GM19395 (cell line): ENCODE results near the gene KMT5B.

Experiments used
- ATAC-seq: cut with Tn5 transposase; IDR thresholded peaks from one replicate; pipeline ENCODE4 v1.9.1; 2021; ENCODE audit warnings: mild to moderate bottlenecking, moderate library complexity; ENCODE audit not compliant: unreplicated experiment

The KMT5B gene

GRCh38 chr11:68189082-68189481 is 24.0 kb downstream of the KMT5B start:
- no peak for ATAC-seq

GRCh38 chr11:68186061-68186460 is 27.0 kb downstream of the KMT5B start:
- ATAC-seq: no peak

- no peak for ATAC-seq
Measured at GRCh38 chr11:68181719-68182451, 31.2 kb downstream of the KMT5B start.

GRCh38 chr11:68179847-68180246 is 33.2 kb downstream of the KMT5B start:
- ATAC-seq: no peak

GRCh38 chr11:68177877-68178276 is 35.2 kb downstream of the KMT5B start:
- no peak for ATAC-seq

GRCh38 chr11:68173926-68174325 is 39.2 kb downstream of the KMT5B start:
- ATAC-seq: no peak

- no peak for ATAC-seq
Measured at GRCh38 chr11:68169442-68169841, 43.7 kb downstream of the KMT5B start.

GRCh38 chr11:68168694-68169093 is 44.4 kb downstream of the KMT5B start:
- ATAC-seq: no peak

- no peak for ATAC-seq
Measured at GRCh38 chr11:68167474-68167873, 45.6 kb downstream of the KMT5B start.

- no peak for ATAC-seq
Measured at GRCh38 chr11:68166969-68167368, 46.1 kb downstream of the KMT5B start.

GRCh38 chr11:68165601-68166000 is 47.5 kb downstream of the KMT5B start:
- no peak for ATAC-seq

- ATAC-seq: no peak
Measured at GRCh38 chr11:68164437-68164836, 48.7 kb downstream of the KMT5B start.

GRCh38 chr11:68163691-68164090 is 49.4 kb downstream of the KMT5B start:
- no peak for ATAC-seq

GRCh38 chr11:68160100-68160695 is 52.9 kb downstream of the KMT5B start:
- ATAC-seq: no peak

GRCh38 chr11:68159665-68160064 is 53.4 kb downstream of the KMT5B start:
- no peak for ATAC-seq

GRCh38 chr11:68159161-68159560 is 53.9 kb downstream of the KMT5B start:
- ATAC-seq: no peak

GRCh38 chr11:68158580-68158979 is 54.5 kb downstream of the KMT5B start:
- ATAC-seq: no peak

GRCh38 chr11:68153742-68154141 is 59.4 kb downstream of the KMT5B start:
- ATAC-seq: no peak

GRCh38 chr11:68150037-68150436 is 63.1 kb downstream of the KMT5B start:
- ATAC-seq: no peak

- no peak for ATAC-seq
Measured at GRCh38 chr11:68149417-68149816, 63.7 kb downstream of the KMT5B start.

- no peak for ATAC-seq
Measured at GRCh38 chr11:68148879-68149278, 64.2 kb downstream of the KMT5B start.

GRCh38 chr11:68148071-68148805 is 64.9 kb downstream of the KMT5B start:
- no peak for ATAC-seq
